Measurements from ENCODE around the gene CPT1A.

CPT1A gene

DNA sequence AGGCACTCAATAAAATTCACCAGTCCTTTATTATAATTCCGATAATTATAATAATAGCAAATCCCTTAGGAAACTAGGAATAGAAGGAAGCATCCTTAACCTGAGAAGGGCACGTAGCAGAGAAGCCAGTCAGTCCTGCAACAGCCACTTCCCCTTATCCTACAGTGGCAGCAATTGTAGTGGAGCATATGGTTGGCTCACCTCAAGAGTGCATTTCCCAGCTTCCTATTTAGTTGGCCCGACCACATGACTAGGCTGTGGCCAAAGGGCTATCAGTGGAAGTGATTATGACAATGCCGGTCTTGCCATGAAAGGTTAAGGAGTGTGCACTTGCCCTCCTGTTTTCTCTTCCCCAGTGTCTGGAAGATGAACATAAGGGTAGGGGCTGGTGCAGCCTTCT, 117.4 kb downstream of the CPT1A start:
- Histone ChIP-seq H3K9ac (ENCODE audit: low read depth, low read length, poor library complexity, severe bottlenecking) (no peak overlapping the region), H3K79me2 (ENCODE audit: insufficient read depth, low read length) (no peaks in the 10 kb centered on the region), H3K4me2 (ENCODE audit: low read depth, low read length, poor library complexity, severe bottlenecking) (no peak overlapping the region), H3K9me3 (ENCODE audit: insufficient read depth, low read depth, low read length) (no peaks in the 10 kb centered on the region), H3K9me2 (replicated peaks; ENCODE audit: low read depth, low read length) (no peaks in the 10 kb centered on the region), H3K4me1 (ENCODE audit: insufficient read depth, low read length, poor library complexity, severe bottlenecking) (no peaks in the 10 kb centered on the region), H3K4me3 (ENCODE audit: low read length, poor library complexity, severe bottlenecking) (no peak overlapping the region), H3K27me3 (ENCODE audit: insufficient read depth, low read length, poor library complexity, severe bottlenecking) (no peaks in the 10 kb centered on the region), H2AFZ (ENCODE audit: low read length) (no peak overlapping the region), H4K20me1 (ENCODE audit: insufficient read depth, low read length, poor library complexity, severe bottlenecking) (no peaks in the 10 kb centered on the region), H3K36me3 (ENCODE audit: insufficient read depth, low read length) (no peaks in the 10 kb centered on the region), H3F3A (ENCODE audit: low read depth) (no peaks in the 10 kb centered on the region)
- TF ChIP-seq, protein P1, sequence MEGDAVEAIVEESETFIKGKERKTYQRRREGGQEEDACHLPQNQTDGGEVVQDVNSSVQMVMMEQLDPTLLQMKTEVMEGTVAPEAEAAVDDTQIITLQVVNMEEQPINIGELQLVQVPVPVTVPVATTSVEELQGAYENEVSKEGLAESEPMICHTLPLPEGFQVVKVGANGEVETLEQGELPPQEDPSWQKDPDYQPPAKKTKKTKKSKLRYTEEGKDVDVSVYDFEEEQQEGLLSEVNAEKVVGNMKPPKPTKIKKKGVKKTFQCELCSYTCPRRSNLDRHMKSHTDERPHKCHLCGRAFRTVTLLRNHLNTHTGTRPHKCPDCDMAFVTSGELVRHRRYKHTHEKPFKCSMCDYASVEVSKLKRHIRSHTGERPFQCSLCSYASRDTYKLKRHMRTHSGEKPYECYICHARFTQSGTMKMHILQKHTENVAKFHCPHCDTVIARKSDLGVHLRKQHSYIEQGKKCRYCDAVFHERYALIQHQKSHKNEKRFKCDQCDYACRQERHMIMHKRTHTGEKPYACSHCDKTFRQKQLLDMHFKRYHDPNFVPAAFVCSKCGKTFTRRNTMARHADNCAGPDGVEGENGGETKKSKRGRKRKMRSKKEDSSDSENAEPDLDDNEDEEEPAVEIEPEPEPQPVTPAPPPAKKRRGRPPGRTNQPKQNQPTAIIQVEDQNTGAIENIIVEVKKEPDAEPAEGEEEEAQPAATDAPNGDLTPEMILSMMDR (conservative IDR thresholded peaks at IDR 0.05; ENCODE audit: low read length), result no peak
- no peak for TF ChIP-seq EZH2phosphoT487 (IDR thresholded peaks at IDR 0.05; ENCODE audit: borderline replicate concordance)

DNA sequence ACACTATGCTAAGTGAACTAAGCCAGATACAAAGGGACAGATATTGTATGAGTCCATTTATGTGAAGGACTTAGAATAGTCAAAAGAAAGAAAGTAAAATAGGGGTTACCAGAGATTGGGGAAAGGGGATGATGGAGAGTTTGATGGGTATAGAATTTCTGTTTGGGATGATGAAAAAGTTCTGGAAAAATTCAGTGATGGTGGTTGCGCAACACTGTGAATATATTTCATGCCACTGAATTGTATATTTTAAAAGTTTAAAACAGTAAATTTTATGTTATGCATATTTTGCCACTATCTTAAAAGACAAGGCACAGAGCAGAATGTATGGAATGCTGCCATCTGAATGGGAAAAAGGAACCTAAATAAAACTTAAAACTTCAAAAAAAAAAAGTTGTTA, 119.6 kb downstream of the CPT1A start:
- H3K9ac ChIP-seq (ENCODE audit: low read depth, low read length, poor library complexity, severe bottlenecking), result no peak overlapping the region
- TF ChIP-seq EZH2phosphoT487 (IDR thresholded peaks at IDR 0.05; ENCODE audit: borderline replicate concordance), result no peak
- TF ChIP-seq, protein P1 (conservative IDR thresholded peaks at IDR 0.05; ENCODE audit: low read length), result no peak
- no peaks in the 10 kb centered on the region for H3K9me3 ChIP-seq (ENCODE audit: insufficient read depth, low read depth, low read length)
- no peaks in the 10 kb centered on the region for H3K79me2 ChIP-seq (ENCODE audit: insufficient read depth, low read length)
- H3K4me2 ChIP-seq (ENCODE audit: low read depth, low read length, poor library complexity, severe bottlenecking), result no peak overlapping the region
- H2AFZ ChIP-seq (ENCODE audit: low read length), result no peak overlapping the region
- no peaks in the 10 kb centered on the region for H3K36me3 ChIP-seq (ENCODE audit: insufficient read depth, low read length)
- no peaks in the 10 kb centered on the region for H3F3A ChIP-seq (ENCODE audit: low read depth)
- no peaks in the 10 kb centered on the region for H3K4me1 ChIP-seq (ENCODE audit: insufficient read depth, low read length, poor library complexity, severe bottlenecking)
- H4K20me1 ChIP-seq (ENCODE audit: insufficient read depth, low read length, poor library complexity, severe bottlenecking), result no peaks in the 10 kb centered on the region
- no peaks in the 10 kb centered on the region for H3K27me3 ChIP-seq (ENCODE audit: insufficient read depth, low read length, poor library complexity, severe bottlenecking)
- no peaks in the 10 kb centered on the region for H3K9me2 ChIP-seq (replicated peaks; ENCODE audit: low read depth, low read length)
- H3K4me3 ChIP-seq (ENCODE audit: low read length, poor library complexity, severe bottlenecking), result no peak overlapping the region

DNA sequence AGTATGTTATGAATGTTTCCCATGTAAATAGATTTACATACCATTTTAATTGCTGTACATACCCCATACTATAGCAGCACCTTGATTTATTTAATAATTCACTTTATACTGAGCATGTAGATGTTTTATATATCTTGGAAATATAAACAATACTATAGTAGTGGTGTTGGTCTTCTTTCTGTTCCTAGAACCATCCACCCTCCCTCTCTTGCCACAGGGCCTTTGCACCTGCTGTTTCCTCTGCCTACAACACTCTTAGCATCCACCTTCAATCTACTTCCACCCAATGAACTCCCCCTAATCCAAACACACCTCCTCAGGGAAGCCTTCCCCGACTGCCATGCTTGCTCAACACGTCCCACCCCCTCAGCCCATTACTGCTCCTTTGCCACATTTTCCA, 120.6 kb downstream of the CPT1A start:
- TF ChIP-seq, protein P1 (conservative IDR thresholded peaks at IDR 0.05; ENCODE audit: low read length), result no peak
- TF ChIP-seq EZH2phosphoT487 (IDR thresholded peaks at IDR 0.05; ENCODE audit: borderline replicate concordance), result no peak
- Histone ChIP-seq H3F3A (ENCODE audit: low read depth) (no peaks in the 10 kb centered on the region), H3K4me3 (ENCODE audit: low read length, poor library complexity, severe bottlenecking) (no peak overlapping the region), H3K79me2 (ENCODE audit: insufficient read depth, low read length) (no peaks in the 10 kb centered on the region), H3K9ac (ENCODE audit: low read depth, low read length, poor library complexity, severe bottlenecking) (no peak overlapping the region), H3K36me3 (ENCODE audit: insufficient read depth, low read length) (no peaks in the 10 kb centered on the region), H3K4me2 (ENCODE audit: low read depth, low read length, poor library complexity, severe bottlenecking) (no peak overlapping the region), H3K9me3 (ENCODE audit: insufficient read depth, low read depth, low read length) (no peaks in the 10 kb centered on the region), H2AFZ (ENCODE audit: low read length) (no peak overlapping the region), H4K20me1 (ENCODE audit: insufficient read depth, low read length, poor library complexity, severe bottlenecking) (no peaks in the 10 kb centered on the region), H3K9me2 (replicated peaks; ENCODE audit: low read depth, low read length) (no peaks in the 10 kb centered on the region), H3K4me1 (ENCODE audit: insufficient read depth, low read length, poor library complexity, severe bottlenecking) (no peaks in the 10 kb centered on the region), H3K27me3 (ENCODE audit: insufficient read depth, low read length, poor library complexity, severe bottlenecking) (no peaks in the 10 kb centered on the region)
